NCI-H1105 treated with DMSO at 0.1 percent for 48 hours (cell line): ENCODE data around the gene PLBD2.

Experiments used
- DNase-seq: peaks from one replicate; lab custom pipeline; 2025; lab: John Stamatoyannopoulos, UW

The PLBD2 gene

DNA sequence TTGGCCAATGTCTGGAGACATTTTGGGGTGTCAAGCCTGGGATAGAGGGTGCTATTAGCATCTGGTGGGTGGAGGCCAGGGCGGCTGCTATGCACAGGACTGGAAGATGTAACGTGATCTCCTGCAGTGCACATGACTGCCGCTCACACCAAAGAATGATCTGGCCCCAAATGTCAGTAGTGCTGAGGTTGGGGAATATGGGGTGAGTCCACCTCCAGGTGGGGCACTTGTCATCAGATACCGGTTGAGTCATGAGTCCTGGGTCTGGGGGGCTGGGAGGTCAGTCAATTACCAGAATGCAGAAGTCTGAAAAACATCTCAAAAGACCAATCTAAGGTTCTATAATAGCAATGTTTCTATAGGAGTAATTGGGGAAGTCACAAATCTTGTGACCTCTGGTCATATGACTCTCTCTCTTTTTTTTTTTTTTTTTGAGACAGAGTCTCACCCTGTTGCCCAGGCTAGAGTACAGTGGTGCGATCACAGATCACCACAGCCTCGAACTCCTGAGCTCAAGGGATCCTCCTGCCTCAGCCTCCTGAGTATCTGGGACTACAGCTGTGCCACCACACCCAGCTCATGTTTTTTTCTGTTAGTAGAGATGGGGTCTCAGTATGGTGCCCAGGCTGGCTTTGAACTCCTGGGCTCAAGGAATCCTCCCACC lies 57.8 kb downstream of the PLBD2 start:
- DNase-seq = no peak

GRCh38 chr12:113418213-113418879 lies 60.0 kb downstream of the PLBD2 start:
- DNase-seq = no peak

DNA sequence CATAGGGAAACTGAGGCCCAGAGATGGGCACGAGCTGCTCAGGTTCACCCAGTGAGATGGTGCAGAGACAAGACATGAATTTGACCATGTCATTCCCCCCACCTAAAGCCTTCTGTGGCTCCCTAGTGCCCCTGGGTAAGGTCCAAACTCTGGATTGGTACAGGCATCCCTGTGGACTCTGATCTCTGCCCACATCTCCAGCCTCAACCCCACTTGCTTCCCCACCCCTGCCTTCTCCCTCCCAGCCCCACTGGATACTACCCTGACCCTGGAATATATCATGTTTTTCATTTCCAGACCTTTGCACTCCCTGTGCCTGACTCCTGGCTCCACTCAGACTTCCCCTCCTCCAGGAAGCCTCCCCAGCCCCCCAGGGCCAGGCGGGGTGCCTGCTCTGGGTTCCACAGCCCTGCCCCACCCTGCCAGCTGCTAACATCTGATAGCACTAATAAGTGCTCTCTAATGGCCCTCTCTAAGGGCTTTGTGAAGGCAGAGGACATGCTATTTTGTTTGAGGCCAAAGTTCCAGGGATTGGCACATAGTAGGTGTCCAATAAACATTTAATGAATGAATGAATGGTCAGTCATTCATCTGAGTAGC lies 62.7 kb downstream of the PLBD2 start:
- no peak for DNase-seq

GRCh38 chr12:113422030-113422885 lies 63.9 kb downstream of the PLBD2 start, which contains the start of gene SDSL:
TSS of gene SDSL (plus strand) at chr12:113422380. CDS start at chr12:113427983, 5,603 bp downstream.
- DNase-seq = no peak

- no peak for DNase-seq
Measured at GRCh38 chr12:113422886-113423669, 64.7 kb downstream of the PLBD2 start.

DNA sequence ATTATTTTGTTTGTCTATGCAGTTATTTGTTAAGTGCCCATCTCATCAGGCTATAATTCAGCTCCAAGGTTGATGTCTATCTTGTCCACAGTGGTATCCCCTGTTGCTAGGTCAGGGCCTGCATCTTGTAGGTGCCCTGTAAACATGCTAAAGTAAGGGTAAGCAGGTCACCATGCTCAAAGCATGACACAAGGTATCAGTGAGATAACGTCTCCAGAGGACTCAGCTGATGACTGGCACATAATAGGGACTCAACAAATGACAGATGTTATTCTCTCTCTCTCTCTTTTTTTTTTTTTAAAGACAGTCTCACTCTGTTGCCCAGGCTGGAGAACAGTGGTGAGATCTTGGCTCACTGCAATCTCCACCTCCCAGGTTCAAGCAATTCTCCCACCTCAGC lies 66.1 kb downstream of the PLBD2 start:
- DNase-seq = no peak

DNA sequence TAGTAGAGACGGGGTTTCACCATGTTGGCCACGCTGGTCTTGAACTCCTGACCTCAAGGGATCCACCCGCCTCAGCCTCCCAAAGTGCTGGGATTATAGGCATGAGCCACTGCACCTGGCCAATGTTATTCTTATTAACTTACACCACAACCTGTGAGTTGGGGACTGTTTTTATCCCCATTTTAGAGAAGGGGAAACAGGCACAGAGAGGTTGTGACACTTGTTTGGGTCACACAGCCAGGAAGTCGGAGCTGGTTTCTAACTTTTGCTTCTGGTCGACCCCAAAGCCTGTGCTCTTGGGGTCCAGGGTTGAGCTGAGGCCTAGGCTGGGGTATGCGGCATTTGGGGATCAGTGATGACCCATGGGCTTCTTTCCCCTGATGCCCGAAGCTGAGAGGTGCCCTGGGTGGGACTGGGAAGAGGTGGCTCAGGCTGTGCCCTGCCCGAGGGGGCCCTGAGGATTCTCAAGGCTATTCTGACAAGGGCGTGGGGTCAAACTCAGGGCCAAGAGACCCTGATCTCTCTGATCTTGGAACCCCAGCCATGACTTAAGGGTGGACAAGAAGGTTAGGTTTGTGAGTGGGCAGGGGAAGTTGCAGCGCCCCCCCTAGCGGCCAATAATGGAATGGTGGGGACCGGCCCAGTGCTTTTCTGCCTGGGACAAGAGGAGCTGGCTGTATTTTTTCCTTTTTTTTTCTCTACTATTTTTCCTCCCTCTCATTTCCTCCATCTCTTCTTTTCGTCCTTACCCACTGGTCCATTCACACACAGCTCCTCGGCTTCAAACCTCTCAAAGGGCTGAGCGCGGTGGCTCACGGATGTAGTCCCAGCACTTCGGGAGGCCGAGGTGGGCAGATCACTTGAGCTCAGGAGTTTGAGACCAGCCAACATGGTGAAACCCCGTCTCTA lies 66.8 kb downstream of the PLBD2 start:
- no peak for DNase-seq

- DNase-seq = no peak
Measured at GRCh38 chr12:113425960-113426453, 67.6 kb downstream of the PLBD2 start.

GRCh38 chr12:113427882-113428281 lies 69.5 kb downstream of the PLBD2 start:
- DNase-seq = no peak

GRCh38 chr12:113428482-113428881 lies 70.1 kb downstream of the PLBD2 start:
- DNase-seq = no peak

DNA sequence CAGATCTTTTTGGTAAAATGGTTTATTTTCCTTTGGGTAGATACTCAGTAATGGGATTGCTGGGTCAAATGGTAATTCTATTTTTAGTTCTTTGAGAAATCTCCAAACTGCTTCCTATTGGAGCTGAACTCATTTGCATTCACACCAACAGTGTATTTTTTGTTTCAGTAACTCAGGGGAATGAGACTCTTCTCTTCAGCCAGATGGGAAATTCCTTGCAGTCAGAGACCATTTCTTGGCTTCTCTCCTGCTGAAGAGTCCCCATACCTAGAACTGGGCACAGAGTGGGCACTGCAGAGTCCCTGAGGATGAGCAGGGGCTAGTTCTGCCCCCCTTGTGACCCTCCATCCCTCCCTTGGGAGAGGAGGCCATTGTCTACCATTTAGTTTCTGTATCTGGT lies 74.6 kb downstream of the PLBD2 start:
- no peak for DNase-seq

GRCh38 chr12:113435367-113435766 lies 77.0 kb downstream of the PLBD2 start:
- DNase-seq = no peak

DNA sequence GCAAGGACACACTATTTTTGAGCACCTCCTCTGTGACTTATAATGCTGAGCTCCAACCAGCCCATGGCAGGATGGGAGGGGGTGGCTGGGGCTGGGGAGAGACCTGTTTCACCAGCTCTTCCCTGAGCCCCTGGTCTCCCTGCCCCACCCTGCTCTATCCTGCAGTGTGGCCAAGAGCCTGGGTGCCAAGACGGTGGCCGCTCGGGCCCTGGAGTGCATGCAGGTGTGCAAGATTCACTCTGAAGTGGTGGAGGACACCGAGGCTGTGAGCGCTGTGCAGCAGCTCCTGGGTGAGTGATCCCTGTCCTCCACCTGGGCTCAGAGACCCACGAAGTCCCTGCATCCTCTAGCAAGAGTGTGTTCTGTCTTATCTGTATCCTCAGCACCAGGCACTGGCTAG lies 78.2 kb downstream of the PLBD2 start:
- no peak for DNase-seq

- no peak for DNase-seq
Measured at GRCh38 chr12:113436993-113437728, 78.8 kb downstream of the PLBD2 start.

GRCh38 chr12:113437729-113438100 lies 79.3 kb downstream of the PLBD2 start:
- no peak for DNase-seq

GRCh38 chr12:113438523-113439300 lies 80.3 kb downstream of the PLBD2 start:
- DNase-seq = no peak

GRCh38 chr12:113439301-113439597 lies 80.9 kb downstream of the PLBD2 start:
- DNase-seq = no peak

DNA sequence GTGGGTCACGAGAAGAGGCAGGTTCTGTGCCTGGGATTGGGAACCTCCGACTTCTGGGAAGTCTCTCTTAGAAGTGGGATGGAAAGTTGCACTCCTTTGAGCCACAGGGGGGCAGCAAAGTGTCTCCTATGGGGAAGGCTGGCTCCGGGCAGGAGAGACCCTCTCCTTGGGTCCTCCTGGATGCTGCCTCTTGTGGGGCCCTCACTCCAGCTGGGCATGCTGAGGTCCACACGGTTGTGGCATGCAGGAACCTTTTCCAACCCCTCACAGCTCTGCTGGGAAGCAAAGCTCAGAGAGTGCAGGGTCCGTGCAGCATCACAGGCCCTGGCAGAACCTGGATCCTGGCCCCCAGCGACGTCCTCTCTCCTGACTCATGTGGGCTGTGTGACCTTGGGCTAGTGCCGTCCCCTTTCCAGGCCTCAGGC lies 81.2 kb downstream of the PLBD2 start:
- peak; percentile 62 for DNase-seq

- no peak for DNase-seq
Measured at GRCh38 chr12:113440336-113440735, 81.9 kb downstream of the PLBD2 start.
